Measurements from ENCODE around the gene TCP11. TPM values are rescaled to one million over a fixed set of nuclear protein-coding genes. Genes with fewer than 3 reads are reported as not detected.

TCP11 gene
- total RNA-seq: 1 to 10 TPM in 1 of 4 donors, not detected in 3; 1.8 TPM

GRCh38 chr6:35141007-35141655 is at the start of gene TCP11:
TSS of gene TCP11 (minus strand) at chr6:35141339. CDS start at chr6:35140870, 469 bp downstream.
- Histone ChIP-seq H3K36me3 (no peaks in the 10 kb centered on the region), H3K4me3 (no peak within 1 kb of the TSS), H3K4me1 (no peaks in the 10 kb centered on the region), H3K27me3 (no peaks in the 10 kb centered on the region), H3K27ac (no peak within 1 kb of the TSS), H3K9me3 (no peaks in the 10 kb centered on the region)
- TF ChIP-seq POLR2A (IDR thresholded peaks at IDR 0.05) (no peak), CTCF (IDR thresholded peaks at IDR 0.05) (no peak)
- no peak for DNase-seq
- intact Hi-C loops (cut with DNase I; ENCODE audit: low total_unique reads): loop anchor here (10.0 kb wide), 1 partner anchor 156 kb away; no protein-coding TSS in a partner anchor

DNA sequence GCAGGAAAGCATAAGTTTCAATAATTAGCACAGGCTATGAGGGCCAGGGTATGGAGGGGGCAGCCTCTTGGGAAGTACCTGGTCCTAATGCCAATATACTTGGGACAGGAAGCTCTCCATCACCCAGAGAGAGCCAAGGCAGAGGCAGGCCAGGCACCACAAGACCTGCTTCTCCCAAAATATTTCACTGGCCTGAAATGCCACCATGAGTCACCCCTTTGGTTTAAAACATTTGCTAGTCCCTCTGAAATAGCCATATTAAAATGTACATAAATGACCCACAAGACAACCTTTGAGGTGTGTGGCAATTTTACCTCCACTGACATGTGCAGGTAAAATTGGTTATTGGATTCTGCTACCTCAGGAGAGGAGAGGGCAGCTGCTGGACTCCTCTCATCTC is 49.2 kb upstream of the TCP11 start:
- Histone ChIP-seq H3K27me3 (no peaks in the 10 kb centered on the region), H3K36me3 (no peaks in the 10 kb centered on the region), H3K4me1 (no peaks in the 10 kb centered on the region), H3K9me3 (no peaks in the 10 kb centered on the region), H3K27ac (no peak overlapping the region), H3K4me3 (no peak overlapping the region)
- DNase-seq: no peak
- TF ChIP-seq POLR2A (IDR thresholded peaks at IDR 0.05) (no peak), CTCF (IDR thresholded peaks at IDR 0.05) (no peak)
- intact Hi-C loops (cut with DNase I; ENCODE audit: low total_unique reads): no loop called here

GRCh38 chr6:35188886-35189285 is 47.7 kb upstream of the TCP11 start:
- H3K27me3 ChIP-seq: no peaks in the 10 kb centered on the region
- H3K36me3 ChIP-seq: no peaks in the 10 kb centered on the region
- no peak for DNase-seq
- H3K4me1 ChIP-seq: no peaks in the 10 kb centered on the region
- TF ChIP-seq POLR2A (IDR thresholded peaks at IDR 0.05): no peak
- TF ChIP-seq CTCF (IDR thresholded peaks at IDR 0.05): no peak
- H3K9me3 ChIP-seq: no peaks in the 10 kb centered on the region
- intact Hi-C loops (cut with DNase I; ENCODE audit: low total_unique reads): no loop called here
- no peak overlapping the region for H3K27ac ChIP-seq
- H3K4me3 ChIP-seq: no peak overlapping the region

DNA sequence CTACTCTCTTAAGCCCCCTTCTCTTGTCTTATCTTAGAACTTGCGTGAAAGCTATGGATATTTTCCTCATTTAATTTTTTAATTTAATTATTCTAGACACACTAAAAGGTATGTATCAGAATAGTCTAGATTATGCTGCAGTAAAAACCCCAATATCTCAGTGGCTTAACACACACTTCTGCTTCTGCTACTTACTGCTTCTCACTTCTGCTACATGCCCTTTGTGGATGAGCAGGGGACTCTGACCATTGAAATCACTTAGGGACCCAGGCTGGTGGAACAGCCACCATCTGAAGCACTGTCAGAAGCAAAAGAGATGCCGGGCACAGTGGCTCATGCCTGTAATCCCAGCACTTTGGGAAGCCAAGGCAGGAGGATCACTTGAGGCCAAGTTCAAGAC is 45.4 kb upstream of the TCP11 start:
- Histone ChIP-seq H3K9me3 (no peaks in the 10 kb centered on the region), H3K27ac (no peak overlapping the region), H3K4me3 (no peak overlapping the region), H3K4me1 (peaks cover 0 to 6% of the 10 kb centered on the region in 2 donors), H3K36me3 (no peaks in the 10 kb centered on the region), H3K27me3 (no peaks in the 10 kb centered on the region)
- TF ChIP-seq POLR2A (IDR thresholded peaks at IDR 0.05) (no peak), CTCF (IDR thresholded peaks at IDR 0.05) (no peak)
- no peak for DNase-seq
- intact Hi-C loops (cut with DNase I; ENCODE audit: low total_unique reads): no loop called here

DNA sequence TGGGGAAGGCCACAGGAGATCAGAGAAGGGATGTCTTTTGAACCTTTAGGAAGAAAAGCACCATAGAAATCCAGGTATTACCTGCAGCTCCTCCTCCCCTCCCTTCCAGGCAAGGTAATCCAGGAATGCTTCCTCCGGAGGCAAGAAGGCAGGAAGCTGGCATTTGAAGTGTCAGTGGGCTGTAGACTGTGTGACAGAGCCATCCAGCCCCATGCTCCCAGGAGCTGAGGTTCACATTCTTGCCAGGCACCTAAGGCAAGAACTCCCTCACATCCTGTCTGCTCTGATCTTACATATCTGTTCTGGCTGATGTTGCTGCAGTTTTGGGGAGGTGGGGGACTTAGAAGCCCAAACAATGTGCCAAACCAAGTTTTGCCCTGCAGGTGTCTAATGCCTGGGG is 44.8 kb upstream of the TCP11 start:
- TF ChIP-seq CTCF (IDR thresholded peaks at IDR 0.05) (no peak), POLR2A (IDR thresholded peaks at IDR 0.05) (no peak)
- DNase-seq: no peak
- no peaks in the 10 kb centered on the region for H3K27me3 ChIP-seq
- H3K27ac ChIP-seq: no peak overlapping the region
- no peaks in the 10 kb centered on the region for H3K9me3 ChIP-seq
- no peaks in the 10 kb centered on the region for H3K36me3 ChIP-seq
- H3K4me1 ChIP-seq: peaks cover 0 to 6% of the 10 kb centered on the region in 2 donors
- H3K4me3 ChIP-seq: no peak overlapping the region
- intact Hi-C loops (cut with DNase I; ENCODE audit: low total_unique reads): no loop called here
